22Rv1 (cell line): ENCODE results near the gene CACNA1C.

ENCODE experiments used
- CTCF ChIP-seq: fragments of 450-650 bp; IDR thresholded peaks from 2 replicates; pipeline ENCODE4 v1.5.1; 2017; ENCODE audit warnings: mild to moderate bottlenecking
- ZFX ChIP-seq: fragments of 450-650 bp; IDR thresholded peaks from 2 replicates; pipeline ENCODE4 v1.6.1; 2017; ENCODE audit warnings: antibody characterized with exemption, borderline replicate concordance

GRCh38 chr12:2648406-2648805, 595.6 kb downstream of the CACNA1C start:
- TF ChIP-seq ZFX (no peak), CTCF (no peak)
